ENCODE results near the gene NOL7. TPM values are rescaled to one million over a fixed set of nuclear protein-coding genes. Genes with fewer than 3 reads are reported as not detected.

Gene NOL7
- total RNA-seq, 1 donor from 2014 or later, result 40.4 TPM

DNA sequence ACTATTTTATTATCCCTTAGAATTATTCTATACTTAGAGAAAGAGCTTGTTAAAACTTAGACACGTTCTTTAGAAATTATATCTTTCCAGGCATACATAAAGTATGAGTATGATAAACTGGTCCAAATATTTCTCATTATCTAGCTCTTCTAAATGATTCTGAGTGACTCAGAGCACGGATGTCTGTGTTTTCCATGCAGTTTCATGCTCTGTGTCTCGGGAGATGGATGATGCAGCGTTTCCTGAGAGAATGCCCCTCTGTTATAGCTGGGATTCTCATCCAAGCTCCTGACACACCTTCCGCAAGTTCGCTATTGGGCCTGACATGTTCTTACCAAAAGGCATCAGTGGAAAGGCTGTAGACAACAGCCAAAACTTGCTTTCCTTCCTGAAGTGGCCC lies 21.4 kb upstream of the NOL7 start:
- DNase-seq (ENCODE audit: low read depth in 2 of 2), result peak in 1 of 2 donors; percentile 22

DNA sequence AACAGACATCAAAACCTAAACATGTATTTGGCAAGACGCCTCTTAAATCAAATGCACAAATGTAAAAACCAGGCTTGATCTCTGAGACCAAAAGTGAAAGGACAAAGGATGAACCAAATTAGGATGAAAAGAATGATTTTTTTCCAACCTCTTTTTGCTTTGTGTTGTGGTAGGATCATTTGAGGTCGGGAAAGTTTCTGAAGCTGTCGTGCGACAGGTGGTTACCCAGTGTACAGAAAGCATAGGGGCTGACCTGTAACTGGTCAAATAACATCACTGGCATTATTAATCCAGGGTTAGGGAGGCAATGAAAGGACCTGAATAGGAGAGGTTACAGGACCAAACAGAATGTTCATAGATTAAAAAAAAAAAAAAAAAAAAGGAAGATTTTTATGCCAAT lies 18.1 kb upstream of the NOL7 start:
- no peak for DNase-seq (ENCODE audit: low read depth in 2 of 2)

DNA sequence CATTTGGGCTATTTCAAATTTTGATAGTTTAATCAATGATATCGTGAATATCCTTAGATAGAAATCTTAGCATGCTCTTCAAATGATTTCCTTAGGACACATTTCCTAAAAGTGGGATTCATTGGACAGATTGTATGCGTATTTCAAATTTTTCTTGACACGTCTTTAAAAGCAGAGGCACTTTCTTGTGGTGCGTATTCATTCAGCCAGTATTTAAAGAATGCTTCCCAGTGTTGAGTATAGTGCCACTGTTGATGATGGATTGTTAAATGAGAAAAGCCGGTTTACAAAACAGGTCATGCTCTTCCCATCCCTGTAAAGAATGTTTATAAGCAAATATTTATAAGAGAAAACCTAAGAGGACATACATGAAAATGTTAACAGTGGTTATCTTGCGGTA lies 15.1 kb upstream of the NOL7 start:
- no peak for DNase-seq (ENCODE audit: low read depth in 2 of 2)

DNA sequence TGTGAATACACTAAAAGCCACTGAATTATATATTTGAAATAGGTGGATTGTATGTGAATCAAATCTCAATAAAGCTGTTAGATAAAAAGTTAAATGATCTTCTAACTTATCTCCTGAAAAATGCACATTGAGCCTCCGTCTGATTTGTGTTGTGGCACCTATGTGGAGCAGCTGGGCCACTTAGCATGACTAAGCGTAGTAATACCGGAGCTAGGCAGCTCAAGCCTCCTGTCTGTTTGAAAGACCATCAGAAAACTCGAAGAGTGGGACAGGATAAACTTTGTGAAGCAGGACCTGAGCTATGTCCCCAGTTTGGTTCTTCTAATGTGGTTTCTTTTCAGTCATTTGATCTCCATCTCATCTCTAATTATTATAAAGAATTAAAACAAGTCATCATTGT lies 11.0 kb upstream of the NOL7 start:
- DNase-seq (ENCODE audit: low read depth in 2 of 2), result no peak

DNA sequence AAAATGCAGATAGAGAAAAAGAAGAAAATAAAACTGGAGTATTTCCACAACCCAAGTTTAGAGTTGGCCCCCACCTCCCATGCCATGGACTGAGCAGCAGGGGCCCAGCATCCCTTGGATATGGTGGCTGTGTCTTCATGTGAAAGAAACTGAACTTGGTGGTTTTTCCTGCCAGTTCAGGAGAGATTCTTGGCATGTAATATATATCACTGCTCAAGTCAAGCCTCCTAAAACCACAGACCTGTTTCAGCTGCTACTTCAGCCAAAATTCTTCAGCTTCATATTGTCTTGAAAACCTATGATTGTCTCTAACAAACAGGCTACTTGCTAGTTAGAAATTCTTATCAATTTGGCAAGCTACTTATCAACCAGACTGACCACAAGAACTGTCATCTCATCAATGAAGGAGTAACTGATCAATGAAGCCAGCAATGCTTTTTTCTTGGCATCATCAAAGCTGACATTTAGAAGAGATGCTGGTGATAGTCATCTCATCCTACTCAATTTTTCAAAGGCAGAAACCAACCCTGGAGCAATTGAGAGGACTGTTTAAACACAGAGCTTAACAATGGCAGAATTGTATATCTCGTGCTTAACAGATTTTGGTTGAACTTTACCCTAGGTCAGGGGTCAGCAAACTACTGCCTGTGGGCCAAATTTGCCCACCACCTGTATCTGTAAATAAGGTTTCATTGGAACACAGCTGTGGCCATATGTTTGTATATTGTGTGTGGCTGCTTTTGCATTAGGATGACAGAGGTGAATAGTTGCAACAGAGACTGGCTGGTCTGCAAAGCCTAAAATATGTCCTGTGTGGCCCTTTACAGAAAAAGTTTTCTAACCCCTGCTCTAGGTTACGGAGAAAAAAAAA lies 10.4 kb upstream of the NOL7 start:
- DNase-seq (ENCODE audit: low read depth in 2 of 2), result no peak

DNA sequence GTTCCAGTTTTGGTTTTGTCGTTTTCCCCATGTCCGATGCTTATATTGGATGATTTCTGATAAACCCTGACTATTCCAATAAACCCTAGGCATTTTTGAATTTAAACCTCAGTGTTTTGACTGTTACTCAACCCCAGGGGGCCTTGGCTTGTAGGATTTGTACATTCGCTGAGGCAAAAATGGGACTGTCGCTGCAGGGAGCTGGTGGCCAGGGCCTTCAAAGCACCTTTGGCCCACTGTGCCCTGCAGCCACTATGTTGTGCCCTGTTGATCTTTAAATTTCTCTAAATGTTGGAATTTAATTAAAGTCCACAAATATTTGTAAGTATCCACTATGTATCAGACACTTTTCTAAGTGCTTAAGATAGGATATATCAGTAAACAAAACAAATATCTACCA lies 9.5 kb upstream of the NOL7 start:
- no peak for DNase-seq (ENCODE audit: low read depth in 2 of 2)

DNA sequence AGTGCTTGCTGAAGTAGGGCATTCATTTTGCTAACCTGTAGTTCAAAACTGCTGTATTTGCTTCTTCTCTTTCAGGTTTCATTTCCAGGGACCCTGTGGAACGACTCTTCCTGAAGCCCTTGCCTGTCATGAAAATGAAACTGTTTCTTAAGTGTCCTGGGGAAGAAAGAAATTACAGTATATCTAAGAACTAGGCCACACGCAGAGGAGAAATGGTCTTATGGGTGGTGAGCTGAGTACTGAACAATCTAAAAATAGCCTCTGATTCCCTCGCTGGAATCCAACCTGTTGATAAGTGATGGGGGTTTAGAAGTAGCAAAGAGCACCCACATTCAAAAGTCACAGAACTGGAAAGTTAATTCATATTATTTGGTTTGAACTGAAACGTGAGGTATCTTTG lies 3.4 kb upstream of the NOL7 start:
- DNase-seq (ENCODE audit: low read depth in 2 of 2), result no peak

DNA sequence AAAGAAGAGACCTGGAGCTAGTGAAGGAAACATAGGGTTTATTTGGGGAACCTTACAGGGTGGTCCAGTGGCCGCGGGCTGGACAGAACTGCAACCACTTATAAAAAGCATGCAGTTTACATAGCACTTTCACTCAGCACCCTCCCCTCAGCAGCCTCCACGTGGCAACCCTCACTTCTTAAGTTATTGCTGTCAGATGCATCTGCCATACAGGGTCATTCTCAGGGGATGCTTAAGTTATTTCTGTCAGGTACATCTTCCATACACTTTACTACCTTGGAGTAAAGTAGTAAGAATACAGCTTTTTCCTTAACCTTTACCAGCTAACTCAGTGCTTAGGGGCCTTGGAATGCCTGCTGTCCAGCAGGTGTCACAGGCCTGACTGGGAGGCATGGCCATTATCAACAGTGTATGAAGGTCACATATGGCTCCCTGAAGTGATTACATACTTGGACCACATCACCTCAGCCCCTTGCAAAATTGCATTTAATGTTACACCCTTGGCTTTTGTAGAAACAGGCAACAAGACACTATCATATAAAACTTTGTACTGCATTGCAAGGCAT lies 2.0 kb upstream of the NOL7 start:
- DNase-seq (ENCODE audit: low read depth in 2 of 2), result no peak

DNA sequence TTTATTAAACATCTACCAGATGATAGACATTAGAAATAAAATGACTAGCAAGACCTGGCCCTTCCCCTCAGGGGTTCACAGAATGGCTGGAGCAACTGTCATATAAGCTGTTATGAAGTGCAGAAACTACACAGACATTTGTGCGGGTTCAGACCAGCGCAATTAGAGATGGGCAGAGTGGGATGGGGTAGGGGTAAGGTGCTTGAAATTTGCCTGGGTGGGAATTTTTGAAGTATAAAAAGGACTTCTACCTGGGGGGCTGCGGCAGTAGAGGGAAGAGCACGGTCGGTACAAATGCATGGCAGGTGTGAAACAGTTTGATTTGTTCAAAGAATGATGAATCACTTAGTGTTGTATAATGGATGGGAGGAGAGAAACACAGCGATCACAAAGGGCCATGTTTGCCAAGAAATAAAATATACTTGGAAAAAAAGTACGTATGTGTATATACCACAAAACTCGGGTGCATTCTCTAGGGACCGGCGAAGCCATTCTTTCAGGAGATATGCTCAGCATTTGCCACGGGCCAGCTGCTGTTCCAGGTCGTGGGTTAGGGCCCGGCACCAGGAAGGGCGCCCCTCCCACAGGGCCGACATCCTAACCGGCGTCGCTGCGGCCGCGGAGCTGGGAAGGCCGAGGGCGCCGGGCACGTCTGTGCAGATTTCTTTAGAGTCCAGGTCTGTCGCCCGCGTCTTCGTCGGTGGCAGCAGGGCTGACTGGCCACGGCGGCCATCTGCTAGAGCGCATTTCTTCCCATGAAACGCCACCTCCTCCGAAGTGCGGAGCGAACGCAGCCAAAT lies 809 bp upstream of the NOL7 start:
- DNase-seq (ENCODE audit: low read depth in 2 of 2), result peak in 1 of 2 donors; percentile 61

DNA sequence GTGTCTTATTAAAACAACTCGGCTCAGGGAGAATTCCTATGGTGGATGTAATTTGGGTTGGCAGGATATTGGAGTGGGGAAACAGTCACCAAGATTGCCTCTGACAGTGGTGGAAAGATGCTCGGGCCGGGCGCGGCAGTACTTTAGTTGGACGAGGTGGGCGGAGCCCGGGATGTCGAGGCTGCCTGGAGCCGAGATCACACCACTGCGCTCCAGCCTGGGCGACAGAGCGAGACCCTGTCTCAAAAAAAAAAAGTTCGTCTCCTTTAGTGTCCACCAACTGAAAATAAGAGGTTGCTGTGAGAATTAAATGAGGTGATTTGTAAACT lies 621 bp downstream of the NOL7 start:
- DNase-seq (ENCODE audit: low read depth in 2 of 2), result peak in 1 of 2 donors; percentile 50

DNA sequence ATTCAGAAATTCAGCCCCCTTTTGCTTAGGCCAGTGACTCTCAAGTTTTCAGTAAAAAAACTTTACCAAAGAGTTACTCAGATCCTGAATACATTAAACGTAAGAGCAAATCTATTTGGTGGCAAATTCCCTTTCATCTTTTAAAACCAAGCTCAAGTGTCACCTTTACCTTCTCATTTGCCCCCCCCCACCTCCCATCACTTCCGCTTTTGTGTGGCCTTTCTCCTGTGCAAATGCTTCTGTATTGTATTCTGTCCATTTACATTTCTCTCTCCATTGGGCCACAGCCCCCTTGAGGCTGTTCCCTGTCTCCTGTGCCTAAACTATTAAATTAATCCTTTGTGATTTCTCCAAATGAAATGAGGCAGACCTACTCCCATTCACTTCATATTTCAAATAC lies 1.9 kb downstream of the NOL7 start:
- DNase-seq (ENCODE audit: low read depth in 2 of 2), result no peak

DNA sequence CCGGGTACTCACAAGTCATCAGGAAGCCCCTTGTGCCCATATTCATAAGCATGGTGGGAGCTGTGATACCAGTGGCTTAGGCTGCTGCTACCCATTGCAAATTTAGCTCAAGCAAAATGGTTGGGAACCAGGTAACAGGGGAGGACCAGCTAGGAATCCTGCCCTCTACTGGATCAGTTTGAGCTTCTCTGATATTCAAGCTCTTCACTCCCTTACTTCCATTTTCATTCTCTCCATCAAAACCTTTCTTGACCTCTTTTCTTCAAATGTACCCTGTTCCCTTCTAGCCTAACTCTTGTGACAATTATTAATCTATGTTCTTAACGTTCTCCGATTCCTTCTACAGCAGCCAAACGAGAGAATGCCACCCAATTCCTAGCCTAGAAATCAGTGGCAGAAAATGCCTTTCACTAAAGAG lies 9.7 kb downstream of the NOL7 start:
- DNase-seq (ENCODE audit: low read depth in 2 of 2), result peak in 1 of 2 donors; percentile 48

DNA sequence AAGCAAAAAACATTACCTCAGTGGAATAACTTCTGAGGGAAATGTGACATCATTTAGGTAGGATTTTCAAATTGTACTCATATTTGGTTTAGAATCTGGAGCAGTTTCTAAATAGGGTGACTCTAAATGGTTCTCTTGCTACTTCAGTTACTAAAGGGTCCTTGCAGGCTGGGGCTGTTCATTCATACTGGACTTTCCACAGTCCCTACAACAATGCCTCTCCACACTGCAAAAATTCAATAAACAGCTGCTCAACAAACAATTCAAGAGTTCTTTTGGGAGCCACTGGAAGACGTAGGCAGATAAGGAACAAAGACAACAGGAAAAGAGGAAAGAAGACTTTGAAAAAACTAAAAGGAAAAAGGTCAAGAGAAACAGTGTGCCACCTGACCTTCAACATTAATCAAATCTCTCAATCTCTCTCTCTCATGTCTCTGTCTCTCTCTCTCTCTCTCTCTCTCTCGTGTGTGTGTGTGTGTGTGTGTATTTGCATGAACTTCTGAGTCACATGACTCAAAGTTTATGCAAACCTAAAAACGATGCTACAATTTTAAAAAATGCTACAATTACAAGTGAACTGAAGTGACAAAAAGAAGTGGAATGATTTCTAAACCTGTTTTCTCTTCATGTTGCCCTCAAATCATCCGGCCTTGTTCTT lies 14.5 kb downstream of the NOL7 start:
- DNase-seq (ENCODE audit: low read depth in 2 of 2), result peak in 1 of 2 donors; percentile 38

DNA sequence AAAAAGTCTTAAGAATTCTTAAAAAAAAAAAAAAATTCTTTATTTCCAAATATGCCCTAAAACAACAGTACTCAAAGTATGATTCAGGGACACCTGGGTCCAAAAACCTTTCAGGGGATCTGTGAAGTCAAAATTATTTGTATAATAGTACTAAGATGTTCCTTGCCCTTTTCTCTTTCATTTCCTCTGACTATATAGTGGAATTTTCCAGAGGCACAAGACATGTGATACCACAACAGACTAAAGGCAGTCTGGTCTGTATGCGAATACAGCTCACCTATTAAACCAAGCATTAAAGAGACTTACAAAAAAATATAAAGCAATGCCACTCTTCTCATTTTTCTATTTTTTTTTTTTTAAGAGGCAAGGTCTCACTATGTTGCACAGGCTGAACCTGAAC lies 15.4 kb downstream of the NOL7 start:
- peak in 1 of 2 donors; percentile 30 for DNase-seq (ENCODE audit: low read depth in 2 of 2)

DNA sequence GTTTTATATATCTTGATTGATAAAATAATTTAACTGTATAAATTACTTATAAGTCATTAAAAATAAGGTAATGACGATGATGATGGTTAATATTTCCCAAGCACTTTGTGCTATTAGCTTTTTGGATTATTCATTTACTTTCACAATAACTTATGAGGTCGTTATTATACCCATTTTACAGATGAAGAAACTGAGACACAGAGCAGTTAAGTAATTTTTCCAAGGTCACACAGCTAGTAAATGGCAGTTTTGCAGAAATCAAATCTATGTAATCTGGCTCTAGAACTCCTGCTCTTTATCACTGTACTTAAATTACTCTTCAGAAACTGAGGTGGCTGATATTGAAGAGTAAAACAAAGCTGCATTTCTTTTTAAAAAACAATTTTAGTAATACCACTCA lies 18.2 kb downstream of the NOL7 start:
- DNase-seq (ENCODE audit: low read depth in 2 of 2), result no peak

DNA sequence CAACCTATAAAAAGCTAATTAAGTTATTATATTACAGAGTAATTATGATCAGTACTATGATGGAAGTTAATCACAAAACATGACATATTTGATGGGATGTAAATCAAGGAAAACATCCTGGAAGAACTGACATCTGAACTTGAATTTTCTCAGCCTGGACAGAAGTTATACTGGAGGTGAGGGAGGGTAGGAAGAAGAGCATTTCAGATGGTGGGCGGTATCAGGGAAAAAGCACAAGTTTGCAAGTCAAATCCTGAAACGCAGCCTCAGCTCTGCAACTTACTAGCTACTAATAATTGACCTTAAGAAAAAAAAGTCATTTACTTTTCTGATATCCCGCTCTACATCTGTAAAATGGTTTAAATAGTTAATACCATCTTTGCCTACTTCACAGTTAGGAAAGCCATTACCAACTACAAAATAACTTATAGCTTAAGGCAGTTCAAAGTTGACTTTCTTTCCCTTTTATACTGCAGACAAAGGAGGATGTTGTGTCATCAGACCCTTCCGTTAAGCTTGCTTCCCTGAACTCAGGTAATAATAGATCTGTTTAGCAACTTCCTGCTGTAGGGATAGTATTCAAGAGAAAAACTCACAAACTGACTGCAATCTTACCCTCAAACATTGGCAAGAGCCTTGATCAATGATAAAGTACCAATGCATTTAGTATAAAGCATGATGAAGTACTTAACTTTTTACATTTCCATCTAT lies 21.0 kb downstream of the NOL7 start:
- peak; percentile 70 to 75 for DNase-seq (ENCODE audit: low read depth in 2 of 2)

DNA sequence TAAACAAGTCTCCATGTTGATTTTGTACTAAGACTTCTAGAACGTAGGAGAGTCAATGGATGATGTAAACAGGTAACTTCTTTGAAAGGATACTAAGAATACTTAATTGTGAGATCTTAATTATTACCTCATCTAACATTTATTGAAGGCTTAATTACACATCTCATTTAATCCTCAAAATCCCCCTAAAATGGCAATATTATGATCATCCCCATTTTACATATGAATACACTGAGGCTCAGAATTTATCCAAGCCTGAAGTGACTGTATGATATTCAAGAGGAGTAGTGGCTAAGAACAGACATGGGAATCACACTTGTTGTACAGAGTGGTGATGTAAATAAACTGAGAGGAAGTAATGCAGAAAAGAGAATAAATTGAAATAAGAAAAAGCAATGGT lies 22.9 kb downstream of the NOL7 start:
- no peak for DNase-seq (ENCODE audit: low read depth in 2 of 2)

DNA sequence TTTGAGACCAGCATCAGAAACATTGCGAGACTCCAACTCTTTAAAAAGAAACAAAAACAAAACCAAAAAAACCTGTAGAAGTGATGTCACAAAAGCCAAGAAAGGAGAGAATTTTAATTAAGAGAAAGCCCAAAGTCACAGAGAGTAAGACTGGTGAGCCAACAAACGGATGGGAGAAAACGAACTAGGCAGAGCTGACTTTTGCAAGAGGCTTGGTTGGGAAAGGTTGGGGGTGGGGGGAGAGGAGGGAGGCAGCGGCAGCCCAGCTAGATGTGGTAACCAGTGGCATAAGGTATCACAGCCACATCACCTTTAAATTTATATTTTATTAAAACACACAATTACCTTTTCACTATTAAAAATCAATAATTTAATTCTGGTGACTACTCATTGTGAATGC lies 23.5 kb downstream of the NOL7 start:
- no peak for DNase-seq (ENCODE audit: low read depth in 2 of 2)

DNA sequence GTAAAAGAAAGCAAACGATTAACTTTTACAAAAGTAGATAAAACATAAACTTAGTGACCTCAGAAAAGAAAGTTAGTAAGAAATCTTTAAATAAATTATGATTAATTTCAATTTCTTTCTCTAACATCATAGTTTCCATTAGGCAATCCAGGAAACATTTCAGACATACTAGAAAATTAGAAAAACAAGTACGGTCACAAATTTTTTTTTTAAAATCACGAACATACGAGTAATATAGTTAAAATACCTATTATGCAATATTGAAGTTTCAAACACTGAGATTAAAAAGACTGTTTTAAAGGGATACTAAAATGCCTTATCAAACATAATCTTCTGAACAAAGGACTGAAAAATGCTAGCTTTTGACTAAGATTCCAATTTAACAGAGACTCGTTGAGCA lies 26.2 kb downstream of the NOL7 start:
- DNase-seq (ENCODE audit: low read depth in 2 of 2), result peak in 1 of 2 donors; percentile 47

DNA sequence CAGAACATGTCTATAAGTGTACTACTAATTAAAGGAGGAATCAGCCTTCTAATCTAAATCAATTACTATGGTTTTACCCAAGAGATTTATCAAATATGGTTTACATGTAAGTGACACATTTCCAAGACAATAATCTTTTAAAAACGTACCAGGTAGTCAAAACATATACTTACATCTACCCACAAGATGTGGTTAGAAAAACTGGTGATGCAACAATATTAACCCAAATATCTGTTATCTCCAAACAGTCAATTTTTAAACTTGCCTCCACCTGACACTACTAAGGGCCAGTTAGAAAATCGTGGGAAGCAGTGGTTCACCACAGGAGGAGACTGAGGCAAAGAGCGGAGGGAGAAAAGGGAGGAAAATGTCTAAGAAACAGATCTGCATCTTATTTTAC lies 28.0 kb downstream of the NOL7 start:
- no peak for DNase-seq (ENCODE audit: low read depth in 2 of 2)

DNA sequence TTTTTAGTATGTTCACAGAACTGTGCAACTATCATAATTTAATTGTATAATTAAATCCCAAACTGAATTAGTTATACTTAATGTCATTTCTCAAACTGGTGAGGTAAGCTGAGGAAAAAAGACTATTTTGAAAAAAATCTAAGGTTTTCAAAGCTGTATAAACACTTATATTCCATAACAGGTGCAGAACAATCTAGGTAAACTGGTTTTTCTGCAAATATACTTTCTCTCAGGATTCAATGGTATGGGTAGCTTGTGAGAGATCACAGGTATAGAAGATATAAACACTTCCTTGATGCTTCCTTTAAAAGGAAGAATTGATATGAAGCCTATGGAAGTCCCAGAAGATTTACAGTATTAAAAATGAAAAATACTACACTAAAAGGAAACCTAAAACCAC lies 33.7 kb downstream of the NOL7 start:
- DNase-seq (ENCODE audit: low read depth in 2 of 2), result no peak

Measured in dermis microvascular lymphatic vessel endothelial cell (primary cell).